OCI-LY1 (cell line): ENCODE results near the gene S100A4.

Source experiments
- H2AFZ ChIP-seq: fragments of 200-600 bp; sonication (generic), shearing (Covaris generic); 2 replicates; pipeline ENCODE4 v1.6.0; 2014; ENCODE audit warnings: antibody characterized with exemption, mild to moderate bottlenecking, low read length
- H3F3A ChIP-seq: fragments of 200-600 bp; sonication (generic), shearing (Covaris generic); 2 replicates; pipeline ENCODE4 v1.6.0; 2014; ENCODE audit warnings: mild to moderate bottlenecking, antibody characterized with exemption, low read length, moderate library complexity; ENCODE audit not compliant: insufficient read depth
- H3K27ac ChIP-seq: fragments of 200-600 bp; sonication (generic); 2 replicates; pipeline ENCODE4 v1.5.1; 2014; ENCODE audit warnings: low read length, mixed run types, mild to moderate bottlenecking, low read depth; ENCODE audit not compliant: poor library complexity, severe bottlenecking
- H3K27me3 ChIP-seq: fragments of 200-600 bp; sonication (generic); 2 replicates; pipeline ENCODE4 v1.6.0; 2014; ENCODE audit warnings: antibody characterized with exemption, mild to moderate bottlenecking, low read length, moderate library complexity; ENCODE audit not compliant: insufficient read depth
- H3K36me3 ChIP-seq: fragments of 200-600 bp; sonication (generic); 2 replicates; pipeline ENCODE4 v1.6.1; 2014; ENCODE audit warnings: mild to moderate bottlenecking, antibody characterized with exemption, low read length, moderate library complexity, mixed read lengths; ENCODE audit not compliant: insufficient read depth
- H3K4me1 ChIP-seq: fragments of 200-600 bp; sonication (generic); 2 replicates; pipeline ENCODE4 v1.5.1; 2014; ENCODE audit warnings: mild to moderate bottlenecking, low read length, moderate library complexity; ENCODE audit not compliant: insufficient read depth, severe bottlenecking
- H3K4me2 ChIP-seq: fragments of 200-600 bp; sonication (generic), shearing (Covaris generic); 2 replicates; pipeline ENCODE4 v1.6.1; 2014; ENCODE audit warnings: low read length
- H3K4me3 ChIP-seq: fragments of 200-600 bp; sonication (generic); 2 replicates; pipeline ENCODE4 v1.5.1; 2014; ENCODE audit warnings: low read length, low read depth, mild to moderate bottlenecking, mixed read lengths; ENCODE audit not compliant: poor library complexity, severe bottlenecking
- H3K79me2 ChIP-seq: fragments of 200-600 bp; shearing (Covaris generic); 2 replicates; pipeline ENCODE4 v1.6.1; 2016; ENCODE audit warnings: mixed run types, low read length, mixed read lengths; ENCODE audit not compliant: insufficient read depth
- H3K9ac ChIP-seq: fragments of 200-600 bp; sonication (generic), shearing (Covaris generic); 2 replicates; pipeline ENCODE4 v1.6.1; 2014; ENCODE audit warnings: mild to moderate bottlenecking, low read length, mixed read lengths
- H3K9me2 ChIP-seq: fragments of 200-600 bp; sonication (generic), shearing (Covaris generic); 2 replicates; pipeline ENCODE4 v1.6.1; 2014; ENCODE audit warnings: low read depth, mild to moderate bottlenecking, low read length, mixed read lengths
- H3K9me3 ChIP-seq: fragments of 200-600 bp; shearing (Covaris generic); 2 replicates; pipeline ENCODE4 v1.6.1; 2014; ENCODE audit warnings: low read length, mixed read lengths
- H4K20me1 ChIP-seq: fragments of 200-600 bp; sonication (generic), shearing (Covaris generic); 2 replicates; pipeline ENCODE4 v1.6.0; 2016; ENCODE audit warnings: mild to moderate bottlenecking, low read length; ENCODE audit not compliant: insufficient read depth
- CTCF ChIP-seq: fragments of 200-600 bp; sonication (generic), shearing (Covaris generic); IDR thresholded peaks from 2 replicates; pipeline ENCODE4 v1.5.1; 2017; ENCODE audit warnings: mild to moderate bottlenecking, antibody characterized with exemption, low read length, moderate library complexity, mixed read lengths
- EZH2 ChIP-seq: fragments of 200-600 bp; sonication (generic), shearing (Covaris generic); IDR thresholded peaks from 2 replicates; pipeline ENCODE4 v1.8.0; 2017; ENCODE audit warnings: borderline replicate concordance, mixed run types, mild to moderate bottlenecking, antibody characterized with exemption, low read length, moderate library complexity, mixed read lengths

S100A4 gene

GRCh38 chr1:153566414-153567371 is 21.1 kb upstream of the S100A4 start:
- TF ChIP-seq CTCF (no peak), EZH2 (no peak)
- H3K36me3 ChIP-seq, result no peaks in the 10 kb centered on the region
- H3K27ac ChIP-seq, result no peak overlapping the region
- no peak overlapping the region for H3K4me2 ChIP-seq
- H3K4me3 ChIP-seq, result no peak overlapping the region
- no peaks in the 10 kb centered on the region for H3K27me3 ChIP-seq
- H3K9me2 ChIP-seq, result no peaks in the 10 kb centered on the region
- no peaks in the 10 kb centered on the region for H3K4me1 ChIP-seq
- no peaks in the 10 kb centered on the region for H3F3A ChIP-seq
- H3K79me2 ChIP-seq, result no peaks in the 10 kb centered on the region
- no peak overlapping the region for H2AFZ ChIP-seq
- no peak overlapping the region for H3K9ac ChIP-seq
- H3K9me3 ChIP-seq, result no peaks in the 10 kb centered on the region
- no peaks in the 10 kb centered on the region for H4K20me1 ChIP-seq

GRCh38 chr1:153565529-153566374 is 20.1 kb upstream of the S100A4 start, which contains the start of gene S100A2:
Gene S100A2, minus strand, starts transcription at chr1:153565844. Its CDS starts 1,967 bp downstream, at chr1:153563877.
- Histone ChIP-seq H3K27ac (no peak within 1 kb of the TSS), H3K4me1 (no peaks in the 10 kb centered on the region), H3K36me3 (no peaks in the 10 kb centered on the region), H2AFZ (no peak within 1 kb of the TSS), H3K9me3 (no peaks in the 10 kb centered on the region), H3K27me3 (no peaks in the 10 kb centered on the region), H3K79me2 (no peaks in the 10 kb centered on the region), H3K4me2 (no peak within 1 kb of the TSS), H3F3A (no peaks in the 10 kb centered on the region), H3K4me3 (no peak within 1 kb of the TSS), H3K9me2 (no peaks in the 10 kb centered on the region), H4K20me1 (no peaks in the 10 kb centered on the region), H3K9ac (no peak within 1 kb of the TSS)
- TF ChIP-seq EZH2, result no peak
- no peak for TF ChIP-seq CTCF

GRCh38 chr1:153563991-153564390 is 18.4 kb upstream of the S100A4 start:
- Histone ChIP-seq H3K27ac (no peak overlapping the region), H3K27me3 (no peaks in the 10 kb centered on the region), H3K9me3 (no peaks in the 10 kb centered on the region), H3K79me2 (no peaks in the 10 kb centered on the region), H3K9ac (no peak overlapping the region), H3K4me3 (no peak overlapping the region), H3K4me2 (no peak overlapping the region), H3K36me3 (no peaks in the 10 kb centered on the region), H3K4me1 (no peaks in the 10 kb centered on the region), H2AFZ (no peak overlapping the region), H3K9me2 (no peaks in the 10 kb centered on the region), H3F3A (no peaks in the 10 kb centered on the region), H4K20me1 (no peaks in the 10 kb centered on the region)
- TF ChIP-seq EZH2 (no peak), CTCF (no peak)
